Gastroesophageal sphincter (tissue), 3 donors: ENCODE data around the gene RAB36.

Experiments
- EP300 ChIP-seq: sonication (generic); formaldehyde crosslinking; IDR thresholded peaks from one replicate; pipeline ENCODE4 v1.6.1; 2017; ENCODE audit warnings: antibody characterized with exemption, mild to moderate bottlenecking
- POLR2A ChIP-seq, 2 donors: fragments of 450-650 bp; IDR thresholded peaks; one replicate each; pipeline ENCODE4 v1.6.1; 2017; ENCODE audit warnings: antibody characterized with exemption in 2 of 2, mild to moderate bottlenecking in 2 of 2, moderate library complexity in 1 of 2
- TF ChIP-seq, protein P1 (sequence below), 4 experiments: fragments of 200-600 bp in 2 of 4; fragments of 450-650 bp in 2 of 4; sonication (generic) in 1 of 4; IDR thresholded peaks; one replicate each; pipeline ENCODE4 v1.5.1; 2017 to 2019; ENCODE audit warnings: antibody characterized with exemption in 4 of 4, mild to moderate bottlenecking in 2 of 4, moderate library complexity in 2 of 4

DNA sequence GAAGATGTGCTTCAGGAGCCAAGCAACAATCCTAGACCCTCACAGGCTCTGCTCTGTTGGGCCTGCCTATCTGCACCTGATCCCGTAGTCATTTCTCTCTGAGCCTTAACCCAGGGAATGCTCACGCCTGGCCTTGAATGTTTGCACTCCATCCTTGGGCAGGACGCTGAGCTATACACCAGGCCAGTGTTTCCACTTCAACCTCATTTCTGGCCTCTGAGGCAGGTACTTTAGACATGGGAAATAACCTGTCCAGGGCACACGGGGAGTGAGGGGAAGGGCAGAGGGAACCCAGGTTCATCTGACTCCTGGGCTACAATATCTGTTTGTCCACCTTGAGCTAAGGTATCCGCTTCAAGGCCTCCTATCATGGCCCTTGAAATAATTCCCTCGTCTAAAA lies 13.3 kb upstream of the RAB36 start:
- TF ChIP-seq, protein P1, sequence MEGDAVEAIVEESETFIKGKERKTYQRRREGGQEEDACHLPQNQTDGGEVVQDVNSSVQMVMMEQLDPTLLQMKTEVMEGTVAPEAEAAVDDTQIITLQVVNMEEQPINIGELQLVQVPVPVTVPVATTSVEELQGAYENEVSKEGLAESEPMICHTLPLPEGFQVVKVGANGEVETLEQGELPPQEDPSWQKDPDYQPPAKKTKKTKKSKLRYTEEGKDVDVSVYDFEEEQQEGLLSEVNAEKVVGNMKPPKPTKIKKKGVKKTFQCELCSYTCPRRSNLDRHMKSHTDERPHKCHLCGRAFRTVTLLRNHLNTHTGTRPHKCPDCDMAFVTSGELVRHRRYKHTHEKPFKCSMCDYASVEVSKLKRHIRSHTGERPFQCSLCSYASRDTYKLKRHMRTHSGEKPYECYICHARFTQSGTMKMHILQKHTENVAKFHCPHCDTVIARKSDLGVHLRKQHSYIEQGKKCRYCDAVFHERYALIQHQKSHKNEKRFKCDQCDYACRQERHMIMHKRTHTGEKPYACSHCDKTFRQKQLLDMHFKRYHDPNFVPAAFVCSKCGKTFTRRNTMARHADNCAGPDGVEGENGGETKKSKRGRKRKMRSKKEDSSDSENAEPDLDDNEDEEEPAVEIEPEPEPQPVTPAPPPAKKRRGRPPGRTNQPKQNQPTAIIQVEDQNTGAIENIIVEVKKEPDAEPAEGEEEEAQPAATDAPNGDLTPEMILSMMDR (IDR thresholded peaks at IDR 0.05), result no peak
- TF ChIP-seq POLR2A (IDR thresholded peaks at IDR 0.05) (no peak), EP300 (no peak)
